Astrocyte (in vitro differentiated cells and primary cell): Measurements from ENCODE around the gene APPBP2. TPM values are rescaled to one million over a fixed set of nuclear protein-coding genes. Genes with fewer than 3 reads are reported as not detected.

Experiments used
- DNase-seq: peaks from one replicate; pipeline ENCODE4 v3.0.0-alpha.2; 2010; ENCODE audit warnings: low read depth
- FAIRE-seq: peaks from 2 replicates; lab custom pipeline; 2011; peaks lifted over from hg19 to GRCh38; lab: Jason Lieb, UNC
- H2AFZ ChIP-seq: 2 replicates; pipeline ENCODE4 v1.6.0; 2012; ENCODE audit warnings: low read depth, low read length, inconsistent platforms
- H3K27ac ChIP-seq: 2 replicates; pipeline ENCODE4 v1.5.1; 2011; ENCODE audit warnings: low read depth, low read length, inconsistent platforms
- H3K27me3 ChIP-seq: 2 replicates; pipeline ENCODE4 v1.6.0; 2011; ENCODE audit warnings: low read length, inconsistent platforms; ENCODE audit not compliant: insufficient read depth
- H3K36me3 ChIP-seq: 2 replicates; pipeline ENCODE4 v1.5.1; 2011; ENCODE audit warnings: low read length, inconsistent platforms; ENCODE audit not compliant: insufficient read depth
- H3K4me1 ChIP-seq: 2 replicates; pipeline ENCODE4 v1.5.1; 2011; ENCODE audit warnings: low read length, inconsistent platforms; ENCODE audit not compliant: insufficient read depth
- H3K4me2 ChIP-seq: 2 replicates; pipeline ENCODE4 v1.6.0; 2012; ENCODE audit warnings: low read length, inconsistent platforms
- H3K4me3 ChIP-seq: 2 replicates; pipeline ENCODE4 v1.5.1; 2011; ENCODE audit warnings: low read depth, mild to moderate bottlenecking, low read length, inconsistent platforms; ENCODE audit not compliant: insufficient read depth
- H3K79me2 ChIP-seq: 2 replicates; pipeline ENCODE4 v1.6.0; 2012; ENCODE audit warnings: mild to moderate bottlenecking, low read length, inconsistent platforms; ENCODE audit not compliant: insufficient read depth
- H3K9ac ChIP-seq: 2 replicates; pipeline ENCODE4 v1.6.0; 2012; ENCODE audit warnings: mild to moderate bottlenecking, low read length, inconsistent platforms
- H3K9me3 ChIP-seq: 2 replicates; pipeline ENCODE4 v1.5.1; 2012; ENCODE audit warnings: low read depth, mild to moderate bottlenecking, low read length, inconsistent platforms; ENCODE audit not compliant: insufficient read depth
- H4K20me1 ChIP-seq: 2 replicates; pipeline ENCODE4 v1.6.0; 2012; ENCODE audit warnings: low read length, inconsistent platforms; ENCODE audit not compliant: insufficient read depth
- H3K27ac Mint-ChIP-seq: one replicate; pipeline ENCODE4 v1.8.0; 2021; ENCODE audit warnings: mild to moderate bottlenecking, mixed read lengths; ENCODE audit not compliant: unreplicated experiment
- H3K27me3 Mint-ChIP-seq: one replicate; pipeline ENCODE4 v1.8.0; 2021; ENCODE audit warnings: low read depth, mixed read lengths; ENCODE audit not compliant: unreplicated experiment
- H3K36me3 Mint-ChIP-seq: one replicate; pipeline ENCODE4 v1.8.0; 2021; ENCODE audit warnings: low read depth, mixed read lengths; ENCODE audit not compliant: unreplicated experiment
- H3K4me1 Mint-ChIP-seq: one replicate; pipeline ENCODE4 v1.8.0; 2021; ENCODE audit warnings: low read depth, mixed read lengths; ENCODE audit not compliant: unreplicated experiment
- H3K4me3 Mint-ChIP-seq: one replicate; pipeline ENCODE4 v1.8.0; 2021; ENCODE audit warnings: mild to moderate bottlenecking, moderate library complexity, mixed read lengths; ENCODE audit not compliant: unreplicated experiment
- H3K9me3 Mint-ChIP-seq: one replicate; pipeline ENCODE4 v1.8.0; 2021; ENCODE audit warnings: mild to moderate bottlenecking, mixed read lengths; ENCODE audit not compliant: unreplicated experiment
- EZH2 ChIP-seq: IDR thresholded peaks from 2 replicates; pipeline ENCODE4 v1.6.1; 2012; ENCODE audit warnings: mild to moderate bottlenecking, low read length, inconsistent platforms; ENCODE audit not compliant: insufficient read depth
- total RNA-seq: library from RNA; stranded (reverse); gene quantifications from 2 replicates; pipeline ENCODE4 v1.2.1, GENCODE V29; 2021
- TF ChIP-seq, protein P1 (sequence below): IDR thresholded peaks from 2 replicates; pipeline ENCODE4 v1.5.1; 2011; ENCODE audit warnings: low read depth, mild to moderate bottlenecking, inconsistent platforms, low read length, moderate library complexity; ENCODE audit not compliant: insufficient read depth

The APPBP2 gene
- total RNA-seq, 1 donor from 2014 or later = 53.3 TPM

DNA sequence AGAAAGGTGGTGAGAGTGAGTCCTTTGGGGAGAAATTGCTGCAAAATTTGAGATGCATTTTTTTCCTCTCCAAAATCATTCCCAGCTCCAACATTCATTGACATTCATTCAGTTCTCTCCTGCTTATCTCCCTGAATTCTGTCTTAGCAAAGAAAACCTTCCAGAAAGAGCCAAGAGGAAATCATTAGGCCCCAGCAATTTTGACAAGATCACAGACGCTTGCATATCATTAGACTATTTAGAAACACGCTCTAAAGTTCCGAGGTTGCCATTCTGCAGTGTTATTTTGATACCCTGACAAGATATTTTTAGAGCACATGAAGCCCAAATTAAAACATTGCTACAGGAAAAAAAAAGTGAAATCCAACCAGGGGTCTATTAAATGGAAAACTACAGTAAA is 113.3 kb downstream of the APPBP2 start:
- Histone ChIP-seq H3K9ac (no peak overlapping the region), H3K9me3 (no peaks in the 10 kb centered on the region), H3K36me3 (no peaks in the 10 kb centered on the region), H3K27ac (no peak overlapping the region), H3K79me2 (no peaks in the 10 kb centered on the region), H2AFZ (no peak overlapping the region), H4K20me1 (no peaks in the 10 kb centered on the region), H3K4me3 (no peak overlapping the region), H3K4me2 (no peak overlapping the region), H3K27me3 (no peaks in the 10 kb centered on the region), H3K4me1 (no peaks in the 10 kb centered on the region)
- no peak for FAIRE-seq
- H3K27ac Mint-ChIP-seq = no peak overlapping the region
- no peaks in the 10 kb centered on the region for H3K4me1 Mint-ChIP-seq
- H3K4me3 Mint-ChIP-seq = no peak overlapping the region
- H3K27me3 Mint-ChIP-seq = no peaks in the 10 kb centered on the region
- H3K36me3 Mint-ChIP-seq = no peaks in the 10 kb centered on the region
- peaks cover 4% of the 10 kb centered on the region for H3K9me3 Mint-ChIP-seq
- TF ChIP-seq, protein P1, sequence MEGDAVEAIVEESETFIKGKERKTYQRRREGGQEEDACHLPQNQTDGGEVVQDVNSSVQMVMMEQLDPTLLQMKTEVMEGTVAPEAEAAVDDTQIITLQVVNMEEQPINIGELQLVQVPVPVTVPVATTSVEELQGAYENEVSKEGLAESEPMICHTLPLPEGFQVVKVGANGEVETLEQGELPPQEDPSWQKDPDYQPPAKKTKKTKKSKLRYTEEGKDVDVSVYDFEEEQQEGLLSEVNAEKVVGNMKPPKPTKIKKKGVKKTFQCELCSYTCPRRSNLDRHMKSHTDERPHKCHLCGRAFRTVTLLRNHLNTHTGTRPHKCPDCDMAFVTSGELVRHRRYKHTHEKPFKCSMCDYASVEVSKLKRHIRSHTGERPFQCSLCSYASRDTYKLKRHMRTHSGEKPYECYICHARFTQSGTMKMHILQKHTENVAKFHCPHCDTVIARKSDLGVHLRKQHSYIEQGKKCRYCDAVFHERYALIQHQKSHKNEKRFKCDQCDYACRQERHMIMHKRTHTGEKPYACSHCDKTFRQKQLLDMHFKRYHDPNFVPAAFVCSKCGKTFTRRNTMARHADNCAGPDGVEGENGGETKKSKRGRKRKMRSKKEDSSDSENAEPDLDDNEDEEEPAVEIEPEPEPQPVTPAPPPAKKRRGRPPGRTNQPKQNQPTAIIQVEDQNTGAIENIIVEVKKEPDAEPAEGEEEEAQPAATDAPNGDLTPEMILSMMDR = no peak
- TF ChIP-seq EZH2 = no peak
- DNase-seq = no peak

DNA sequence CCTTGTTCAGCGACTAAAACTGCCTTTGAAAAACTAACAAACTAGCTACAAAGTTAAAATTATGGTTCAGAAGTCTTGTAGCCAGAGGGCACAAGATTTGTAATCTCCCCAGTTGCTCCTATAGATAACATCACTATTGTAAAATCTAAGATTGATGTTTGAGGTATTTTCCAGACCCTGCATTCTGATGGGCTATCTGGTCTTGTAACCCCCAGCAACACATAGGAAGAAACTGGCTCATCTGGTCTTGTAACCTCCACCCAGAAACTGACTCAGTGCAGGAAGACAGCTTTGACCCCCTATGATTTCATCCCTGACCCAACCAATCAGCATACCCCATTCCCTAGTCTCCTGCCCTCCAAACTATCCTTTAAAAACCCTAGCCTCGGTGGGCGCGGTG is 116.0 kb downstream of the APPBP2 start:
- no peak overlapping the region for H3K4me3 Mint-ChIP-seq
- H3K27me3 Mint-ChIP-seq = no peaks in the 10 kb centered on the region
- no peak for TF ChIP-seq EZH2
- TF ChIP-seq, protein P1 = no peak
- no peaks in the 10 kb centered on the region for H3K36me3 Mint-ChIP-seq
- H2AFZ ChIP-seq = no peak overlapping the region
- H3K4me2 ChIP-seq = no peak overlapping the region
- no peak overlapping the region for H3K27ac ChIP-seq
- H3K4me3 ChIP-seq = no peak overlapping the region
- DNase-seq = no peak
- no peaks in the 10 kb centered on the region for H3K4me1 Mint-ChIP-seq
- no peaks in the 10 kb centered on the region for H3K4me1 ChIP-seq
- H3K9ac ChIP-seq = no peak overlapping the region
- no peak for FAIRE-seq
- H3K9me3 ChIP-seq = no peaks in the 10 kb centered on the region
- H3K27me3 ChIP-seq = no peaks in the 10 kb centered on the region
- no peaks in the 10 kb centered on the region for H4K20me1 ChIP-seq
- no peaks in the 10 kb centered on the region for H3K36me3 ChIP-seq
- H3K9me3 Mint-ChIP-seq = peaks cover 4% of the 10 kb centered on the region
- H3K27ac Mint-ChIP-seq = no peak overlapping the region
- no peaks in the 10 kb centered on the region for H3K79me2 ChIP-seq

DNA sequence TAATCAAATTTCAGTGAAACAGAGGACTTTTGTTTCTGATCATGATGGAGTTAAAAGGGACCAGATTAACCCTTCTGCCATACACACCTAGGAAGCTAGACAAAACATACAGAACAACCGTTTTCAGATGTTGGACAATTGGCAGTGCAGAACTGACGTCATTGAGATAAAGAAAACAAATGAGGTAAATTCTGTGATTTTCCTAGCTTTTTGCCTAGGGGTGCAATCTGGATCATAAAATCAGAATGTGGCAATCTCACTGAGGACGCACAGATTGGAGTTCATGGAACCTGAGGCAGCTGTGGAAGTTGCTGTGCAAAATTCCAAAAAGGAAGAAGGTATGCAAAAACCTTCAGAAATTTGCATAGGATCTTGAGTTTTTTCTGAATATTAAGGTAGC is 119.2 kb downstream of the APPBP2 start:
- Mint-ChIP-seq H3K27ac (no peak overlapping the region), H3K36me3 (no peaks in the 10 kb centered on the region), H3K4me1 (no peaks in the 10 kb centered on the region), H3K4me3 (no peak overlapping the region), H3K9me3 (peaks cover 4% of the 10 kb centered on the region), H3K27me3 (no peaks in the 10 kb centered on the region)
- no peak for DNase-seq
- no peak overlapping the region for H3K4me3 ChIP-seq
- H3K36me3 ChIP-seq = no peaks in the 10 kb centered on the region
- no peak overlapping the region for H3K27ac ChIP-seq
- FAIRE-seq = no peak
- H2AFZ ChIP-seq = no peak overlapping the region
- no peaks in the 10 kb centered on the region for H3K79me2 ChIP-seq
- no peaks in the 10 kb centered on the region for H3K27me3 ChIP-seq
- TF ChIP-seq, protein P1 = no peak
- TF ChIP-seq EZH2 = no peak
- H3K9ac ChIP-seq = no peak overlapping the region
- no peaks in the 10 kb centered on the region for H3K4me1 ChIP-seq
- no peak overlapping the region for H3K4me2 ChIP-seq
- H4K20me1 ChIP-seq = no peaks in the 10 kb centered on the region
- H3K9me3 ChIP-seq = no peaks in the 10 kb centered on the region
